ENCODE results near the gene ZNF549. TPM values are rescaled to one million over a fixed set of nuclear protein-coding genes. Genes with fewer than 3 reads are reported as not detected.

Gene ZNF549
- total RNA-seq, 1 donor from 2014 or later = 11.3 TPM

- Mint-ChIP-seq H3K9me3 (peaks cover 62% of the 10 kb centered on the region), H3K36me3 (peaks cover 99% of the 10 kb centered on the region), H3K27ac (no peak overlapping the region), H3K4me1 (no peaks in the 10 kb centered on the region), H3K4me3 (no peak overlapping the region), H3K27me3 (ENCODE audit: low read depth) (no peaks in the 10 kb centered on the region)
- DNase-seq (ENCODE audit: low spot score in 2 of 2, unreplicated experiment in 2 of 2) = no peak
- no peak for TF ChIP-seq CTCF (IDR thresholded peaks at IDR 0.05; ENCODE audit: unreplicated experiment)
These were observed 25.3 kb downstream of the ZNF549 start for GRCh38 chr19:57552432-57552831.

DNA sequence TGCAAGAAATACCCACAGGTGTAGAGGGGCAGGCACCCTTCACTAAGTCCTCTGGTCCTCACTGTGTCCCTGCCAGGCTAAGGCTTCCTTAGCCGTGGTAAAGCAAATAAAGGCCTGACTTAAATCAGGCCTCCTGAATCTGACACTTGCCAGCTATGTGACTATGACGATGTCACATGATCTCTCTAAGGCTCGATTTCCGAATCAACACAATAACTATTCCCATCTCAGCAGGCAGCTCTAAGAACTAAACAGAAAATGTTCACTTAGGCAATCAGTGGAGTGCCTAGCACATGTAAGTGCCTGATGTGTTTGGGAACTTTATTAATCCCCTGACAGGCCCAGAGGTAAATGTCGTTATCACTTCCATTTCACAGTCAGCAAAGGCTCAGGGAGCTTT, 30.5 kb downstream of the ZNF549 start:
- Mint-ChIP-seq H3K27me3 (ENCODE audit: low read depth) (no peaks in the 10 kb centered on the region), H3K9me3 (peaks cover 46% of the 10 kb centered on the region)
- TF ChIP-seq CTCF (IDR thresholded peaks at IDR 0.05; ENCODE audit: unreplicated experiment) = no peak

DNA sequence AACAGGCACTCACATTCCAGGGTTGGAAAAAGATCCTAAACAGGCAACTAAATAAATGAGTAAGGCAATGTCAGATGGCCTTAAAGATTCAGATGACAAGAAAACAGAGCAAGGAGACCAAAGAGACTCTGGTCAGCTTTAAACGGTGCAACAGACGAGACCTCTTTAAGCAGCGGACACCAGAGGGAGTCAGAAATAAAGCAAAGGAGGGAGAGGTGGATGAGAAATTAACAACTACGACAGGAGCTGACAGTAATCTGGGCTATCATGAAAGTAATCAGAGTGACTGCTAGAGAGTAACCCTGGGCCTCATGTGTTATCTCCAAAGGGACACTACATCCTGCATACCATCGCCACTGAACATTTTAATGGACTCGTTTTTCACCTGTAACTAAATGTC, 31.4 kb downstream of the ZNF549 start:
- peak overlapping the region; percentile 93 for H3K27ac Mint-ChIP-seq

More for the DNA sequence above, 30.5 kb downstream of the ZNF549 start:
- DNase-seq (ENCODE audit: low spot score in 2 of 2, unreplicated experiment in 2 of 2) = no peak
- H3K36me3 Mint-ChIP-seq = peaks cover 61% of the 10 kb centered on the region
- peaks cover 13% of the 10 kb centered on the region for H3K4me1 Mint-ChIP-seq
- H3K27ac Mint-ChIP-seq = no peak overlapping the region
- peak overlapping the region; percentile 96 for H3K4me3 Mint-ChIP-seq

GRCh38 chr19:57559008-57559403, 31.9 kb downstream of the ZNF549 start:
- H3K27me3 Mint-ChIP-seq (ENCODE audit: low read depth) = no peaks in the 10 kb centered on the region
- H3K4me1 Mint-ChIP-seq = peaks cover 13% of the 10 kb centered on the region
- H3K4me3 Mint-ChIP-seq = peak overlapping the region; percentile 96
- peak in 1 of 2 experiments; percentile 37 for DNase-seq (ENCODE audit: low spot score in 2 of 2, unreplicated experiment in 2 of 2)
- peak overlapping the region; percentile 93 for H3K27ac Mint-ChIP-seq
- H3K36me3 Mint-ChIP-seq = peaks cover 52% of the 10 kb centered on the region
- no peak for TF ChIP-seq CTCF (IDR thresholded peaks at IDR 0.05; ENCODE audit: unreplicated experiment)
- H3K9me3 Mint-ChIP-seq = peaks cover 46% of the 10 kb centered on the region

More for the DNA sequence above, 31.4 kb downstream of the ZNF549 start:
- Mint-ChIP-seq H3K4me3 (peak overlapping the region; percentile 96), H3K4me1 (peaks cover 13% of the 10 kb centered on the region), H3K27me3 (ENCODE audit: low read depth) (no peaks in the 10 kb centered on the region), H3K36me3 (peaks cover 54% of the 10 kb centered on the region), H3K9me3 (peaks cover 43% of the 10 kb centered on the region)
- no peak for TF ChIP-seq CTCF (IDR thresholded peaks at IDR 0.05; ENCODE audit: unreplicated experiment)
- DNase-seq (ENCODE audit: low spot score in 2 of 2, unreplicated experiment in 2 of 2) = no peak

DNA sequence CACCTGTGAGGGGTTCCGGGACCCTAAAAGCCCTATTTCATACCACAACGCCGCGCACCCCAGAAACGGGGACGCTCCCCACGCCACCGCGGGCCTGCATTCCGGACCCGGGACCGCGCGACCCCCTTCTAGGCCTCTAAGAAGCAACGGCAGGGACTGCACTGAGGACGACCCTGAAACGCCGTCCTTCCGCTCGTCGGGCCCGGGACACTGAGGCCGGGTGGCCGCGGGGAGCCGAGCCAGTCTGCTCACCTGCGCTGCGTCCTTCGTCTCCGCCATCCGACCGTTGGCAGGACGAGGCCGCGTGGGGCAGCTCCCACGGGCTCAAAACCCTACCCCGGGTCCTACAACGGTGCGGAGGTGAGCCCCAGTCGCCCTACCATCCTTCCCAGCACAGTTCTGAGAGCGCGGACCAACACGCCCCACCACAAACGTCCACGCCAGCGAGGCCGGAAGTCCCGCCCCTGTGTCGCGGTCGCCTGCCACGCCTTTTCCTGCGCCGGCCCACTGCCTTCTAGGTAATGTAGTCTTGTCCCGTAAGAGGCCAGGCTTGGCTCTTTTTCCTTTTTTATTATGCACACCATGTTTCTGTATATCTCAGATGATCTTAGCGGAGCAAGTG, 32.4 kb downstream of the ZNF549 start, which contains the start of gene ZNF550:
Gene ZNF550, minus strand, starts transcription at position 460 of the 622 bp plus-strand sequence. Its CDS starts 181 bp downstream, at position 279.
- Mint-ChIP-seq H3K4me1 (peaks cover 13% of the 10 kb centered on the region), H3K36me3 (peaks cover 47% of the 10 kb centered on the region), H3K27ac (peak within 1 kb of the TSS; percentile 93), H3K4me3 (peak within 1 kb of the TSS; percentile 96), H3K27me3 (ENCODE audit: low read depth) (no peaks in the 10 kb centered on the region), H3K9me3 (peaks cover 46% of the 10 kb centered on the region)
- DNase-seq (ENCODE audit: low spot score in 2 of 2, unreplicated experiment in 2 of 2) = peak; percentile 66 to 83
- TF ChIP-seq CTCF (IDR thresholded peaks at IDR 0.05; ENCODE audit: unreplicated experiment) = no peak
